ENCODE measurements around the gene ZNF609.

ZNF609 gene

DNA sequence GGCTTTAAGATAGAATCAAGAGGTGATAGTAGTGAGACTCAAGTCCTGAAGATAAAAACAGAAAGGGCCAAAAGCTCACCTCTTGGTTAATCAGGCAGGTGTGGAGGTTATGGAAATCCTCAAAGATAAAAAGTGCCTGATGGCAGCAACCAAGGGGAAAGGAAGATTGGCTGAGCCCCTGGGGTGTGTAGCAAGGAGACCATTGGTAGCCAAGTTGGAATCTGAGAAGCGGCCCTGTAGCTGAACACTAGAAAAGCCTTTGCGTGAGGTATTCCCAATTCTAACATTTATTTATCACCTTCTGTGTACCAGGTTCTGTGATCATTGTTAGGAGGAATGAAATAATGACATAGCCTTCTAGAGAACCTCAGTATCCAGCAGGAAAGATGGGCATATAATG lies 98.9 kb downstream of the ZNF609 start:
- H3K9me3 ChIP-seq (ENCODE audit: control insufficient read depth, insufficient read depth, low read length) = no peaks in the 10 kb centered on the region
- H3K36me3 ChIP-seq (ENCODE audit: insufficient read depth, low read length) = no peaks in the 10 kb centered on the region
- no peak overlapping the region for H3K9ac ChIP-seq (ENCODE audit: low read depth, low read length)
- no peaks in the 10 kb centered on the region for H3K4me1 ChIP-seq (ENCODE audit: insufficient read depth, low read length)

DNA sequence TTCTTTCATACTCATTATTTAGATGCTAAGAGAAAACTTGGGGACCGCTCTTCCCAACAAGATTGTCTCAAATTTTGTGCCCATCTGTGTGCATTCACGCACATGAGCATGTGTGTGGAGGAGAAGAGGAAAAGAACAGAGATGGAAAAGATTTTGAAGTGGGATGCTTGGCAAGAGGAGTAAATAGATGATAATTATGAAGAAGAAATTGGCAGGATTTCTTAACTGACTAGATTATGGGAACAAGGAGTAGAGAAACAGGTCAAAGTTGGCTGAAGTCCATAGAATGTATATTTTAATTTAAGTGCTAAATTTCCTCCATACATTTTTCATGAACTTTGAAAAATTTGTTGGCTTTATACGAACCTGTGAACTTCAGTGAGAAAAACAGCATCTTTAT lies 100.1 kb downstream of the ZNF609 start:
- H3K4me1 ChIP-seq (ENCODE audit: insufficient read depth, low read length) = no peaks in the 10 kb centered on the region
- H3K36me3 ChIP-seq (ENCODE audit: insufficient read depth, low read length) = no peaks in the 10 kb centered on the region
- H3K9ac ChIP-seq (ENCODE audit: low read depth, low read length) = no peak overlapping the region
- H3K9me3 ChIP-seq (ENCODE audit: control insufficient read depth, insufficient read depth, low read length) = no peaks in the 10 kb centered on the region

DNA sequence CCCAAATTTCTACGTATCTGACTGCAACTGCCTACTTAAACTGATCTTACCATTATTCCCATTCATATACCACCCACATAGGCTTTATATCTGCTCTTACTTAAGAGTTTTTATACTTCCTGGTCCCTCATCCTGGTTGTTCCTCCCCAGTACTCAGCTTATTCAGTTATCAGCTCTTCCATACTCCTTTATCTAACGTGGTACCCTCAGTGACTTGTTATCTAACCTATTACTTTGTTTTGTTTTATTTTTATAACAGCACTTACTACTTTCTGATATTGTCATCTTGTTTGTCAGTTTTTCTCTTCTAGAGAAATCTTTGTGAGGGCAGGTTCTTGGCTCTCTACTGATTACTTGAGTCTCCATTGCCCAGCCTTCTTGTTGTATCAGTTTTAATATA lies 100.6 kb downstream of the ZNF609 start:
- no peaks in the 10 kb centered on the region for H3K36me3 ChIP-seq (ENCODE audit: insufficient read depth, low read length)
- H3K9me3 ChIP-seq (ENCODE audit: control insufficient read depth, insufficient read depth, low read length) = no peaks in the 10 kb centered on the region
- H3K4me1 ChIP-seq (ENCODE audit: insufficient read depth, low read length) = no peaks in the 10 kb centered on the region
- H3K9ac ChIP-seq (ENCODE audit: low read depth, low read length) = no peak overlapping the region

DNA sequence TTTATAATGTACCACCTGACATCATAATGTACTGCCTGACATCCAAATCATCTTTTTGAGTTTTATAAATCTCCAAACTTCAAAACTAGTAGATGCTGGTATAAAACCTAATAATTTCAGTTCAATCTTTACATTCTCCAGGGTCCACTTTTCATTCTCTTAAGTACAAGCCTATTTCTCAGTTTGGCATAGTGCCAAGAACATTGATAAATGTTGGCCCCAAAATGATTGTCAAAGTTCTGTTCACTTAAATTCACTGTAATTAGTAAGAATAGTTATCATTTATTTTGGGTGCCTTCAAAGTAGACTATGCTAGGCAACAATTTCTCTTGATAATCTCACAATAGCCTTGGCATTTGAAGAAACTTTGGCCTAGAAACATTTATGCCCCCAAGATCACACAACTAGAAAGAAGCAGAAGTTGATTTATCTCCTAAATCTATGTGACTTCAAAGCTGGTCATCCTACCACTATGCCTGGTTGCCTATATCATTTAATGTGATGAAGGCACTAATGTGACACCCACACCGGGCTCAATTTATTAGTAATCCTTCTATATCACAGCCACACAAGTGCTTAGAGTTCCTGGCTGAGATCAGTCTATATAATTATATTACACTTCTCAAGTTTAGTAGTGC lies 101.7 kb downstream of the ZNF609 start:
- Histone ChIP-seq H3K9me3 (ENCODE audit: control insufficient read depth, insufficient read depth, low read length) (no peaks in the 10 kb centered on the region), H3K4me1 (ENCODE audit: insufficient read depth, low read length) (peaks cover 6% of the 10 kb centered on the region), H3K9ac (ENCODE audit: low read depth, low read length) (no peak overlapping the region), H3K36me3 (ENCODE audit: insufficient read depth, low read length) (no peaks in the 10 kb centered on the region)

DNA sequence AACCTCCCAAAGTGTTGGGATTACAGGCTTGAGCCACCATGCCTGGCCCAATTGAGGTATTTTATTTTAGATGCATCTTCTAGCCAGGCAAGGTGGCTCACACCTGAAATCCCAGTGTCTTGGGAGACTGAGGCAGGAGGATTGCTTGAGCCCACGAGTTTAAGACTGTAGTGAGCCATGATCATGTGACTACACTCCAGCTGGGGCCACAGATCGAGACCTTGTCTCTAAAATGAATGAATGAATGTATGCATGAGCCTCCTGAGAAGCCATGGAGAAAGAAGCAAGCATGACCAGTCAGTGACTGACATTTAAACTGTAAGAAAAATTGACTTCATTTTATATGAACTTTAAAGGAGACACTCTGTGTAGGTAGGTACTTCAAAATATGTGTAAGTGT lies 105.7 kb downstream of the ZNF609 start:
- no peak overlapping the region for H3K9ac ChIP-seq (ENCODE audit: low read depth, low read length)
- H3K9me3 ChIP-seq (ENCODE audit: control insufficient read depth, insufficient read depth, low read length) = no peaks in the 10 kb centered on the region
- H3K36me3 ChIP-seq (ENCODE audit: insufficient read depth, low read length) = no peaks in the 10 kb centered on the region
- peaks cover 18% of the 10 kb centered on the region for H3K4me1 ChIP-seq (ENCODE audit: insufficient read depth, low read length)

DNA sequence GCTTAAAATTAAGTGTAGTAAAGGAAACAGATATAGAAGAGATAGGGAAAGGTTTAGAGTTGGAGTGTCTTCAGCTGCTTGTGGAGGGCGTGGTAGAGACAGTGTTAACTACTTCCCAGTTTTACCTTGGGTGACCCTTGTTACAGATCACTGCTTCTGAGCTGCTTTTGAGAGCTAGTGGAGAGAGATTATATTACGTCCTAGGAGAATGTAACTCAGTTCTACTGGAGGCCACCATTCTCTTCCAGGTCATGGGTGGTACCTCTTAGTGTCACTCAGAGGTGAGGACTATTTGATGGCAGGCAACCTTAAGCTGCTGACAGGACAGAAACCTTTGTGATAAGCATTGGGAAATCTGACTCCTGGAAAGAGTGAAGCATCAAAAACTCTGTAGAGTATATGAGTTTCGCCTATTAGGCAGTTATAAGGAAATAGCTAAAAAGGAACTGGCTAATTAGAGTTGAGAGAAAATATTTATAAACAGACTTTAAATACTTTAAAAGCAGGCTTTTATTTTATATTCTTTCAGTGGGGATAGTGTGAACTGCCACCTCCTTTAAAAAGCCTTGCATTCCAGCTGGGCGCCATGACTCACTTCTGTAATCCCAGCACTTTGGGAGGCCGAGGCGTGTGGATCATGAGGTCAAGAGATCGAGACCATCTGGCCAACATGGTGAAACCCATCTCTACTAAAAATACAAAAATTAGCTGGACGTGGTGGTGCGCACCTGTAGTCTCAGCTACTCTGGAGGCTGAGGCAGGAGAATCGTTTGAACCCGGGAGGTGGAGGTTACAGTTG lies 106.5 kb downstream of the ZNF609 start:
- Histone ChIP-seq H3K36me3 (ENCODE audit: insufficient read depth, low read length) (no peaks in the 10 kb centered on the region), H3K9me3 (ENCODE audit: control insufficient read depth, insufficient read depth, low read length) (no peaks in the 10 kb centered on the region), H3K9ac (ENCODE audit: low read depth, low read length) (no peak overlapping the region), H3K4me1 (ENCODE audit: insufficient read depth, low read length) (peaks cover 18% of the 10 kb centered on the region)

DNA sequence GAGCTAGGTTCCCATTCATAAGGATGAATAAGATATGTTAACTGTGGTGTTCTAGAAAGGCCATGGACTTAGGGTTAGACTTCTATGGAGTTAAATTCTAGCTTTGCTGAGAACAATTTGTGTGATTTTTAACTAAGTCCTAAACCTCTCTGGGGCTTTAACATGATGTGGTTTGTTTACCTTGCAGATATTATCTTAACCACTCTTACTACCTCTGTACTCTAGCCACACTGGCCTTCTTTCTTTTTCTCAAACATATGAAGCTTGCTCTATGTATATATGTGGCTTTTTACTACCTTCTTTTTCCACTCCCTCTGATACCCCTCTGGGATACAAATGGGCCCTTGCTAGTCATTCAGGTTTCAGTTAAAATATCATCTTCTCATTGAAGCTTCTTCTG lies 108.4 kb downstream of the ZNF609 start:
- Histone ChIP-seq H3K9me3 (ENCODE audit: control insufficient read depth, insufficient read depth, low read length) (no peaks in the 10 kb centered on the region), H3K9ac (ENCODE audit: low read depth, low read length) (no peak overlapping the region), H3K36me3 (ENCODE audit: insufficient read depth, low read length) (no peaks in the 10 kb centered on the region), H3K4me1 (ENCODE audit: insufficient read depth, low read length) (peaks cover 18% of the 10 kb centered on the region)

DNA sequence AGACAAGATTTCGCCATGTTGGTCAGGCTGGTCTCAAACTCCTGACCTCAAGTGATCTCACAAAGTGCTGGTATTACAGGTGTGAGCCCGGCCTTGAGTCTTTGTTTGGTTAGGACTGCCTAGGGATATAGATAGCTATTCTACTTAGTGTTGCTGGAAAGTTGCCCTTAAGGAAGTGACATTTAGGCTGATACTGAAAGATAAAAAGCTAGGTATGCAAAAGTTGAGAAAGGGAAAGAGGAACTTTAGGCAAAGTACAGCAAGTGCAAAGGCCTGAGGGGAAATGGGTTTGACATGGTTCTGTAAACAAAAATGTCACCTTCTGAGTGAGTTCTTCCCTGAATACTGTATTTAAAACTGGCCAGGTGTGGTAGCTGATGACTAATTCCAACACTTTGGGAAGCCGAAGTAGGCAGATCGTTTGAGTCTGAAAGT lies 111.5 kb downstream of the ZNF609 start:
- H3K4me1 ChIP-seq (ENCODE audit: insufficient read depth, low read length) = peaks cover 12% of the 10 kb centered on the region
- H3K36me3 ChIP-seq (ENCODE audit: insufficient read depth, low read length) = no peaks in the 10 kb centered on the region
- no peak overlapping the region for H3K9ac ChIP-seq (ENCODE audit: low read depth, low read length)
- no peaks in the 10 kb centered on the region for H3K9me3 ChIP-seq (ENCODE audit: control insufficient read depth, insufficient read depth, low read length)

DNA sequence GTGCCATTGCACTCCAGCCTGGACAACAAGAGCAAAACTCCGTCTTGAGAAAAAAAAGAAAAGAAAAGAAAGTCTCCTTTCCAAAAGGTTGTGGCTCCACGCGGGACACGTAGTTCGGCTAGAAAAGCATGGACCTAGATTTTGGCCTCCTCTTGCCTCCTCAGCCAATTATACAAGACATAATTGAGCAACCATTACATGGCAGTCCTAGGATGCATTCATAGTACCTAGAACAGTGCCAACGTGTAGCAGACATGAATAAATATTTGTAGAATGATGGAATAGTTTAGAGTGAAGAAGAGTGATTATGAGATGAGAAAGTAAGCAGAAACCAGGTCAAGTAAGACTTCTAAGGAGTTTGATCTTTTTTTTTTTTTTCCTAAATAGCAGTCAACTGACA lies 112.5 kb downstream of the ZNF609 start:
- H3K36me3 ChIP-seq (ENCODE audit: insufficient read depth, low read length) = no peaks in the 10 kb centered on the region
- H3K9me3 ChIP-seq (ENCODE audit: control insufficient read depth, insufficient read depth, low read length) = no peaks in the 10 kb centered on the region
- H3K9ac ChIP-seq (ENCODE audit: low read depth, low read length) = no peak overlapping the region
- H3K4me1 ChIP-seq (ENCODE audit: insufficient read depth, low read length) = peaks cover 12% of the 10 kb centered on the region

DNA sequence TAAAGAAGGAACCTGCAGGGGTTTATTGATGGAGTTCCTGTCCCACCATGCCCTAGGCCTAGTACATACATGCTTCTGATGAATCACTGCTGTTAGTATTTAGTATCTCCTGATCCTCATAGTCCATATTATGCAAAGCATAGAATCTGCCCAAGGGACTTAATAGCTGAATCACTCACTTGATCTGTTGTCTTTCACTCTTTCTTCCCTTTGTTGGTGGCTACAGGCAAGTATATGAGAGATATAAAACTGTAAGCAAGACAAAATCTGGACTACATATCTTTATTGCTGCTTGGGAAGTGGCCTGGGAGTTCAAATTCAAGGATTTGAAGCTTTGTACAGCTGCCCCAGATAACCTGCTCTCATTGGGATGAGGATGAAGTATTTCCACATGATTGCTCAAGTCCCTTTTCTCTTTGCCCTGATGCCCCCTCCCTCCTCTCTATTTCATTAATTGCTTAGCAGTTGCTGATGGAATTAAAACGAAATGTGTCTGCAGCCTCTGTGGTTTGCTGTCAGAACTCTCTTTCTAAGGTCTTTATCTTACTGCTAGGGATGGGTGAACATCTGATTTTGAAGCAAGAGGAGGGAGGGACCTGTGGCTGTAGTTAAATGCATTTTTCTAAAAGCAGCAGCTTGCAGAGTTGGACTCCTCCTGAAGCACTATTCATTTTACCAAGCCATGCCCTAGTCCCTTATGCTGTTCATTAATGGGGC lies 114.1 kb downstream of the ZNF609 start:
- Histone ChIP-seq H3K4me1 (ENCODE audit: insufficient read depth, low read length) (peaks cover 2% of the 10 kb centered on the region), H3K9me3 (ENCODE audit: control insufficient read depth, insufficient read depth, low read length) (no peaks in the 10 kb centered on the region), H3K9ac (ENCODE audit: low read depth, low read length) (no peak overlapping the region), H3K36me3 (ENCODE audit: insufficient read depth, low read length) (no peaks in the 10 kb centered on the region)

DNA sequence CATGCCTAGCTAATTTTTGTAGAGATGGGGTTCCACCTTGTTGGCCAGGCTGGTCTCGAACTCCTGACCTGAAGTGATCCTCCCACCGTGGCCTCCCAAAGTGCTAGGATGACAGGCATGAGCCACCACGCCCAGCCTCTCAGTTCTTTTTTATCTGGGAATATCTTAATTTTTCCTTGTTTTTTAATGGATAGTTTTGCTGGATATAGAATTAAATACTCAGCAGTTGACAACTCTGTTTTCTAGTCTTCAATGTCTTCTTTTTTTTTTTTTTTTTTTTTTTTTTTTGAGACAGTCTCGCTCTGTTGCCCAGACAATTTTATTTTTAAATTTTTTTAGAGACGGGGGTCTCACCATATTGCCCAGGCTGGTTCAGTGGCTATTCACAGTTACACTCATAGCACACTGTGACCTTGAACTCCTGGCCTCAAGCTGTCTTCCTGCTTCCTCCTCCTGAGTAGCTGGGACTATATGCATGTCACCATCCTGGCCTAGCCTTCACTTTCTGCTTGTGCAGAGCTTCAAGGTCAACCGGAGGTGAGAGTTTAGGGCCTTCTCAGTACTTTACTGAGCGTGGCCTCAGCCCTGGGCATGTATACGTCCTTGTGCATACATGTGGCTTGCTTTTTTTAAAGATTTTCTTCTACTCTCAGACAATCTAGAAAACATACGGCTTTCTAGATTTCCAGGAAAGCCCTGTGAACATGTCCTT lies 120.5 kb downstream of the ZNF609 start:
- Histone ChIP-seq H3K4me1 (ENCODE audit: insufficient read depth, low read length) (no peaks in the 10 kb centered on the region), H3K9ac (ENCODE audit: low read depth, low read length) (no peak overlapping the region), H3K9me3 (ENCODE audit: control insufficient read depth, insufficient read depth, low read length) (no peaks in the 10 kb centered on the region), H3K36me3 (ENCODE audit: insufficient read depth, low read length) (no peaks in the 10 kb centered on the region)

DNA sequence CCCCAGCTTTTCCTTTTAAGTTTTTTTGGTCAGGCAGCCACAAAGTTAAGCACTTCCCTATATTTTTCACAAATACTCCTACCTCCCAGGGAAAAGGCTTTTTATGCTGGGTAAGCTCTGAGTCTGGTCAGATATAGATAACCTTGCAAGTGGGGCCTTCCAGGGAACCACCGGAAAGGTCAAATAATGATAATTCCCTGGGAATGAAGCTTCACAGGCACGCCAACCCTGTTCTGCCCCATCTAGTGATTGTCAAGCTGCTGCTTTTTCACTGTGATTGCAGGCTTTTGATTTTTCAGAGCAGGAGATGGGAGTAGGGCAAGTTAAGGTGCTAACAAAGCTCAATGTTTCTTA lies 121.0 kb downstream of the ZNF609 start:
- no peaks in the 10 kb centered on the region for H3K9me3 ChIP-seq (ENCODE audit: control insufficient read depth, insufficient read depth, low read length)
- H3K9ac ChIP-seq (ENCODE audit: low read depth, low read length) = no peak overlapping the region
- no peaks in the 10 kb centered on the region for H3K4me1 ChIP-seq (ENCODE audit: insufficient read depth, low read length)
- H3K36me3 ChIP-seq (ENCODE audit: insufficient read depth, low read length) = no peaks in the 10 kb centered on the region

DNA sequence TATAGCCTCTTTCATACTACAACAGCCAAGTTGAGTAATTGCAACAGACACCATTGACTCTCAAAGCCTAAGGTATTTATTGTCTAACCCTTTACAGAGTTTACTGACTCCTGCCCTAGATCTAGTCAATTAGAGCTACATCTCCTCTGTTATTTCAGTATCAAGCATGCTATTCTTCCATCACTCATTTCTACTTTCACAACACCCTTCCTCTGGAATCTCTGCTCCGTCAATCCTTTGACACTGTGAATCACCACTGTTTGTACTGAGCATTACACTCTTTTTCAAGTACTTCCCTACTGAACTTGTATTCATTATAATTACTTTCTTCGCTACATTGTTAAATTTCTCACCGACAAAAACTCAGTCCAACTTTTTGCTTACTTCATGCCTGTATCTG lies 121.8 kb downstream of the ZNF609 start:
- H3K9ac ChIP-seq (ENCODE audit: low read depth, low read length) = no peak overlapping the region
- no peaks in the 10 kb centered on the region for H3K9me3 ChIP-seq (ENCODE audit: control insufficient read depth, insufficient read depth, low read length)
- H3K4me1 ChIP-seq (ENCODE audit: insufficient read depth, low read length) = no peaks in the 10 kb centered on the region
- no peaks in the 10 kb centered on the region for H3K36me3 ChIP-seq (ENCODE audit: insufficient read depth, low read length)

DNA sequence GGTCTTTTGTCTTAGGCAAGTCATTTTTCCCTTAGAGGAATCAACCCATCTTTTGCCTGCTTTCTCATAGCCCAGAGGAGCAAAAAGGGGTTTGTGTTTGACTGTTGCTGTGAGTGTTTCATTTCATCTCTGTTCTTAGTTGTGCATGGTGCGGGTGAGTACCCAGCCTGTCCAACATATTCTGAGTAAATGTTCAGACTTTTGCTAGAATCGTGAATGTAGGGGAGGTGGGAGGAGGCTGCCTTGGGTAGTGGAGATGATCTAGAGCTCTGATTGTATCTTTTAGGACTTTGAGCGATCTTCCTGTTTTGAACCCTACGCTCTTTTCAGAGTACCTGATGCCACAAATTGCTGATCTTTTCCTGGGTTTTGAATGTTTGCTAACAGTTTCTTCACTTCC lies 123.1 kb downstream of the ZNF609 start:
- H3K4me1 ChIP-seq (ENCODE audit: insufficient read depth, low read length) = no peaks in the 10 kb centered on the region
- no peaks in the 10 kb centered on the region for H3K9me3 ChIP-seq (ENCODE audit: control insufficient read depth, insufficient read depth, low read length)
- H3K9ac ChIP-seq (ENCODE audit: low read depth, low read length) = no peak overlapping the region
- no peaks in the 10 kb centered on the region for H3K36me3 ChIP-seq (ENCODE audit: insufficient read depth, low read length)

All from ES-I3 (cell line).